ENCODE measurements around the gene TBL3. TPM values are rescaled to one million over a fixed set of nuclear protein-coding genes. Genes with fewer than 3 reads are reported as not detected.
A peak's percentile ranks its signal among the peaks of the same experiment; 100 is the strongest.

TBL3 gene
- total RNA-seq, 1 donor from 2014 or later = 26.8 TPM

DNA sequence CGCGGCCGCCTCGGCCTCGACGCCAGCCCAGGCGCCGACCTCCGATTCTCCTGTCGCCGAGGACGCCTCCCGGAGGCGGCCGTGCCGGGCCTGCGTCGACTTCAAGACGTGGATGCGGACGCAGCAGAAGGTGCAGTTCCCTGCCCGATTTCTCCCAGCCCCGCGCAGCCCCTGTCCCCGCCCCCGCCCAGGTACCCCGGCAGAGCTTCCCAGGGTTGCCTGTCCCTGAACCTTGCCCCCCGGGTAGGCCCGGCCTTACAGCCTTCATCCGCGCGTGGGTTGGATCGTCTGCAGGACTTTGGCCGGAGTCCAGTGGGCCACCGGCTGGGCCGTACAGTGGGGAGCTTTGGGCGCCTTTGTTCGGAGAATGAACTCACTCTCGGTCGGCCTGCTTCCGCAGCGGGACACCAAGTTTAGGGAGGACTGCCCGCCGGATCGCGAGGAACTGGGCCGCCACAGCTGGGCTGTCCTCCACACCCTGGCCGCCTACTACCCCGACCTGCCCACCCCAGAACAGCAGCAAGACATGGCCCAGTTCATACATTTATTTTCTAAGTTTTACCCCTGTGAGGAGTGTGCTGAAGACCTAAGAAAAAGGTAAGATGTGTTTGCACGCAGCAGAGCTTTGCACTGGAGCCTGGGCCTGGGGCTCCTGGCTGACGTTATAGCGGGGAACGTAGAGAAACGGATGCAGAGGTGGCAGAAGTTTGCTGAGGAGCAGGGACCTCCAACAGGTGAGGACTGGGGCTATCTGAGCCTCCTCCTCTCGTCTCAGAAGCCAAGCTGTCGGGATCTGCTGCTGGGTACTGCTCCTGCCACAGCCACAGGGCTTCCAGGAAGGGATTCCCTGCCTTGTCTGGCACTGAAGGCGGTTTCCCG, 12.7 kb downstream of the TBL3 start:
- H3K9me3 Mint-ChIP-seq (ENCODE audit: unreplicated experiment) = peaks cover 7% of the 10 kb centered on the region
- H3K36me3 Mint-ChIP-seq (ENCODE audit: unreplicated experiment) = no peaks in the 10 kb centered on the region
- H3K4me1 Mint-ChIP-seq (ENCODE audit: low read depth, unreplicated experiment) = peaks cover 21% of the 10 kb centered on the region
- H3K27me3 Mint-ChIP-seq (ENCODE audit: unreplicated experiment) = peaks cover 16% of the 10 kb centered on the region
- TF ChIP-seq, protein P1, sequence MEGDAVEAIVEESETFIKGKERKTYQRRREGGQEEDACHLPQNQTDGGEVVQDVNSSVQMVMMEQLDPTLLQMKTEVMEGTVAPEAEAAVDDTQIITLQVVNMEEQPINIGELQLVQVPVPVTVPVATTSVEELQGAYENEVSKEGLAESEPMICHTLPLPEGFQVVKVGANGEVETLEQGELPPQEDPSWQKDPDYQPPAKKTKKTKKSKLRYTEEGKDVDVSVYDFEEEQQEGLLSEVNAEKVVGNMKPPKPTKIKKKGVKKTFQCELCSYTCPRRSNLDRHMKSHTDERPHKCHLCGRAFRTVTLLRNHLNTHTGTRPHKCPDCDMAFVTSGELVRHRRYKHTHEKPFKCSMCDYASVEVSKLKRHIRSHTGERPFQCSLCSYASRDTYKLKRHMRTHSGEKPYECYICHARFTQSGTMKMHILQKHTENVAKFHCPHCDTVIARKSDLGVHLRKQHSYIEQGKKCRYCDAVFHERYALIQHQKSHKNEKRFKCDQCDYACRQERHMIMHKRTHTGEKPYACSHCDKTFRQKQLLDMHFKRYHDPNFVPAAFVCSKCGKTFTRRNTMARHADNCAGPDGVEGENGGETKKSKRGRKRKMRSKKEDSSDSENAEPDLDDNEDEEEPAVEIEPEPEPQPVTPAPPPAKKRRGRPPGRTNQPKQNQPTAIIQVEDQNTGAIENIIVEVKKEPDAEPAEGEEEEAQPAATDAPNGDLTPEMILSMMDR (IDR thresholded peaks at IDR 0.05; ENCODE audit: partially characterized antibody, unreplicated experiment) = no peak
- DNase-seq = no peak
- peak overlapping the region; percentile 85 for H3K4me3 Mint-ChIP-seq (ENCODE audit: unreplicated experiment)
- H3K27ac Mint-ChIP-seq (ENCODE audit: unreplicated experiment) = peak overlapping the region; percentile 78

DNA sequence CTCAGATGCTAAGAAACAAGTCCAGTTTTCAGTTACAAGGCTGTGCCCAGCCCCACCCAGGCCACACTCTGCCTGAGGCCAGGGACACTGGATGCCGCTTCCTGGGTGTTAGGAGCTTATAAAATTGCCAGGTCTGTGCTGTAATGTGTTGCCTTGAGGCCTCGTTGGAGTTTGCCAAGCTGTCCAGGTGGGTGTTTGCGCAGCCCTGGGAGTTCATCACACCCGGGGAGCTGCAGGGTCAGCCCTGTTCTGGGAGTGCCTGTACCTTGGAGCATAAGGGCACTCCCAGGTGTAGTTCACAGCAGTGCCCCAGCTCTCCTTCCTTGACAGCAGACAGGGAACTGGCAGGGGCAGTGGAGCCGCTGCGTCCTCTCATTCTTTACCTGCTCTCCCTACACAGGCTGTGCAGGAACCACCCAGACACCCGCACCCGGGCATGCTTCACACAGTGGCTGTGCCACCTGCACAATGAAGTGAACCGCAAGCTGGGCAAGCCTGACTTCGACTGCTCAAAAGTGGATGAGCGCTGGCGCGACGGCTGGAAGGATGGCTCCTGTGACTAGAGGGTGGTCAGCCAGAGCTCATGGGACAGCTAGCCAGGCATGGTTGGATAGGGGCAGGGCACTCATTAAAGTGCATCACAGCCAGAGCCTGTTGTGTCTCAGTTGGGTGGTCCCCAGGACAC, 13.8 kb downstream of the TBL3 start:
- Mint-ChIP-seq H3K9me3 (ENCODE audit: unreplicated experiment) (peaks cover 7% of the 10 kb centered on the region), H3K4me3 (ENCODE audit: unreplicated experiment) (peak overlapping the region; percentile 85), H3K36me3 (ENCODE audit: unreplicated experiment) (no peaks in the 10 kb centered on the region), H3K27ac (ENCODE audit: unreplicated experiment) (no peak overlapping the region), H3K27me3 (ENCODE audit: unreplicated experiment) (peaks cover 16% of the 10 kb centered on the region), H3K4me1 (ENCODE audit: low read depth, unreplicated experiment) (peaks cover 21% of the 10 kb centered on the region)
- DNase-seq = no peak
- TF ChIP-seq, protein P1 (IDR thresholded peaks at IDR 0.05; ENCODE audit: partially characterized antibody, unreplicated experiment) = no peak

DNA sequence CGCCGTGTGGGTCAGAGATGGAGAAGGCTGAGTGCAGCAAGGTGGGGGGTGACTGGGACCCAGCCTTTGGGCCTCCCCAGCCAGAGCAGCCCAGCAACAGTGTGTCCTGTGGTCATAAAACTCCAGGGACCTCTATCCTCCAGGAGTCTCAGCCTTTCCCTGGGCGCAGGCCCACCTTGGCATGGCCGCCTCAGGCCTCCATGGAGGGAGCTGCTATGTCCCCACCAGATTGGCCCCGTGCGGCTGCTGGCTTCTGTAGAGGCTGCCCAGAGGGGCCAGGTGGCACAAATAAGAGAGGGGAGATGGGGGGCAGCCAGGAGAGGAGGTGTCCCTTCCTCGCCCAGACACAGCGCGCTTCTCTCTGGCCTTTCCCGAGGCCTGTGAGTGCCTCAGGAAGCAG, 15.3 kb downstream of the TBL3 start:
- no peak overlapping the region for H3K4me3 Mint-ChIP-seq (ENCODE audit: unreplicated experiment)
- TF ChIP-seq, protein P1 (IDR thresholded peaks at IDR 0.05; ENCODE audit: partially characterized antibody, unreplicated experiment) = no peak
- H3K9me3 Mint-ChIP-seq (ENCODE audit: unreplicated experiment) = peaks cover 12% of the 10 kb centered on the region
- peaks cover 24% of the 10 kb centered on the region for H3K27me3 Mint-ChIP-seq (ENCODE audit: unreplicated experiment)
- no peaks in the 10 kb centered on the region for H3K36me3 Mint-ChIP-seq (ENCODE audit: unreplicated experiment)
- H3K27ac Mint-ChIP-seq (ENCODE audit: unreplicated experiment) = no peak overlapping the region
- peaks cover 15% of the 10 kb centered on the region for H3K4me1 Mint-ChIP-seq (ENCODE audit: low read depth, unreplicated experiment)
- no peak for DNase-seq

DNA sequence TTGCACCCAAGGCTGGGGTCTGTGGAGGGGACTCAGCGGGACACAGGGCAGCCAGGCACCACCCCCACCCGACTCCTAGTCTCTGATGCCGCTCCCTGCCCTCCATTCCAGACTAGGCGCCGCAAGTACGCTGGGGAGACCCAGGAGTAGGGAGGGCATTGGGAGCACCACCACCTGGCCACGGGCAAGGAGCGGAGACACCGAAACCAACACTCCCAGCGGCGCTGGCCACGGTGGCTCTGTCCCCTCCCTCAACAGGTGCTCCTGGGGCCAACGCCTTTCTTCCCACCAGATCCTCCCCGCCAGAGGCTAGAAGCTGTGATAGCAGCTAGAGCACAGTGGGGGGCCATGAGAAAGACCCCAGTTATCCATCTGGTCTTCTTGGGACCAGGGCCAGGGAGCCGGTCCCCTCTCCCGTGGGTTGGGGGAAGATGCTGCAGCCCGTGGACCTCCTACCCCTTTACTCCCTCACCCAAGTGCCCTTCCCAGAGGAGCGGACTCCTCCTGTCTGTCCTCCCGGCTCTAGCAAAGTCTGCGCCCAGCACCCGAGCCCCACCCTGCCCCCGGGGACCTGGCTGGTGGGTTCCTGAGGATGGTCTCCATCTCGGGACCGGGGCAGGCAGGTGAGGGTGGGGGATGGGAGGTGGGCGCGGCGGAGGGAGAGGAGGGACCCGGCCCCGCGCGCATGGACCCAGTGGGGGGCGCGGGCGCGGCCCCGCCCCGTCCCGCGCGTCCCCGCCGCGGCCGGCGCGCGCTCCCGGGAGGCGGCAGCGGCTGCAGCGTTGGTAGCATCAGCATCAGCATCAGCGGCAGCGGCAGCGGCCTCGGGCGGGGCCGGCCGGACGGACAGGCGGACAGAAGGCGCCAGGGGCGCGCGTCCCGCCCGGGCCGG, 17.6 kb downstream of the TBL3 start, which contains the start of gene SYNGR3:
TSS of gene SYNGR3 (plus strand) at position 762 of the 892 bp plus-strand sequence. CDS start 133 bp downstream, outside the sequence.
- peak within 1 kb of the TSS; percentile 83 for H3K4me3 Mint-ChIP-seq (ENCODE audit: unreplicated experiment)
- peaks cover 19% of the 10 kb centered on the region for H3K27me3 Mint-ChIP-seq (ENCODE audit: unreplicated experiment)
- H3K27ac Mint-ChIP-seq (ENCODE audit: unreplicated experiment) = peak within 1 kb of the TSS; percentile 66
- peaks cover 16% of the 10 kb centered on the region for H3K9me3 Mint-ChIP-seq (ENCODE audit: unreplicated experiment)
- no peaks in the 10 kb centered on the region for H3K36me3 Mint-ChIP-seq (ENCODE audit: unreplicated experiment)
- peaks cover 5% of the 10 kb centered on the region for H3K4me1 Mint-ChIP-seq (ENCODE audit: low read depth, unreplicated experiment)
- DNase-seq = no peak
- TF ChIP-seq, protein P1 (IDR thresholded peaks at IDR 0.05; ENCODE audit: partially characterized antibody, unreplicated experiment) = no peak
